Nephron progenitor cell (in vitro differentiated cells): Measurements from ENCODE around the gene PTPRQ.

Experiments
- DNase-seq: peaks from one replicate; pipeline ENCODE4 v3.0.0; 2021
- H3K27ac Mint-ChIP-seq: 2 replicates; pipeline ENCODE4 v1.8.0; 2021; ENCODE audit warnings: mild to moderate bottlenecking, moderate library complexity, mixed read lengths
- H3K27me3 Mint-ChIP-seq: 2 replicates; pipeline ENCODE4 v1.8.0; 2021; ENCODE audit warnings: mild to moderate bottlenecking, low read depth, mixed read lengths; ENCODE audit not compliant: poor library complexity
- H3K36me3 Mint-ChIP-seq: 2 replicates; pipeline ENCODE4 v1.8.0; 2021; ENCODE audit warnings: low read depth, mixed read lengths
- H3K4me1 Mint-ChIP-seq: 2 replicates; pipeline ENCODE4 v1.8.0; 2021; ENCODE audit warnings: mixed read lengths
- H3K4me3 Mint-ChIP-seq: 2 replicates; pipeline ENCODE4 v1.8.0; 2021; ENCODE audit warnings: mild to moderate bottlenecking, moderate library complexity, mixed read lengths
- H3K9me3 Mint-ChIP-seq: 2 replicates; pipeline ENCODE4 v1.8.0; 2021; ENCODE audit warnings: mild to moderate bottlenecking, moderate library complexity, mixed read lengths
- CTCF ChIP-seq: fragments of 200-600 bp; sonication (generic); IDR thresholded peaks from 2 replicates; pipeline ENCODE4 v1.5.0; 2021; ENCODE audit warnings: antibody characterized with exemption

The PTPRQ gene

GRCh38 chr12:80498059-80498728 is 54.2 kb downstream of the PTPRQ start:
- H3K4me3 Mint-ChIP-seq = no peak overlapping the region
- TF ChIP-seq CTCF = no peak
- H3K4me1 Mint-ChIP-seq = no peaks in the 10 kb centered on the region

GRCh38 chr12:80504389-80505163 is 60.5 kb downstream of the PTPRQ start:
- no peaks in the 10 kb centered on the region for H3K4me1 Mint-ChIP-seq
- no peaks in the 10 kb centered on the region for H3K36me3 Mint-ChIP-seq
- no peaks in the 10 kb centered on the region for H3K27me3 Mint-ChIP-seq
- H3K4me3 Mint-ChIP-seq = no peak overlapping the region
- H3K27ac Mint-ChIP-seq = no peak overlapping the region
- TF ChIP-seq CTCF = no peak
- H3K9me3 Mint-ChIP-seq = no peaks in the 10 kb centered on the region
- DNase-seq = no peak

More at GRCh38 chr12:80498059-80498728, 54.2 kb downstream of the PTPRQ start:
- Mint-ChIP-seq H3K27ac (no peak overlapping the region), H3K27me3 (no peaks in the 10 kb centered on the region), H3K9me3 (no peaks in the 10 kb centered on the region), H3K36me3 (no peaks in the 10 kb centered on the region)
- DNase-seq = no peak

- H3K4me3 Mint-ChIP-seq = no peak overlapping the region
- H3K27ac Mint-ChIP-seq = no peak overlapping the region
- H3K27me3 Mint-ChIP-seq = no peaks in the 10 kb centered on the region
Measured at GRCh38 chr12:80509781-80510556, 65.9 kb downstream of the PTPRQ start.

GRCh38 chr12:80512781-80513180 is 68.7 kb downstream of the PTPRQ start:
- no peak for TF ChIP-seq CTCF
- Mint-ChIP-seq H3K27ac (no peak overlapping the region), H3K36me3 (no peaks in the 10 kb centered on the region), H3K27me3 (no peaks in the 10 kb centered on the region), H3K4me3 (no peak overlapping the region), H3K4me1 (no peaks in the 10 kb centered on the region), H3K9me3 (peaks cover 8% of the 10 kb centered on the region)
- no peak for DNase-seq

More at GRCh38 chr12:80509781-80510556, 65.9 kb downstream of the PTPRQ start:
- Mint-ChIP-seq H3K9me3 (no peaks in the 10 kb centered on the region), H3K36me3 (no peaks in the 10 kb centered on the region), H3K4me1 (no peaks in the 10 kb centered on the region)
- DNase-seq = no peak
- TF ChIP-seq CTCF = no peak

GRCh38 chr12:80513211-80513610 is 69.2 kb downstream of the PTPRQ start:
- DNase-seq = no peak
- H3K27me3 Mint-ChIP-seq = no peaks in the 10 kb centered on the region
- H3K4me1 Mint-ChIP-seq = no peaks in the 10 kb centered on the region
- peaks cover 12% of the 10 kb centered on the region for H3K9me3 Mint-ChIP-seq
- H3K27ac Mint-ChIP-seq = no peak overlapping the region
- no peaks in the 10 kb centered on the region for H3K36me3 Mint-ChIP-seq
- H3K4me3 Mint-ChIP-seq = no peak overlapping the region
- no peak for TF ChIP-seq CTCF
